NCI-H82 (cell line): ENCODE results near the gene HSP90AA1.
A peak's percentile ranks its signal among the peaks of the same experiment; 100 is the strongest.

Source experiments
- DNase-seq: peaks from one replicate; lab custom pipeline; 2025; lab: John Stamatoyannopoulos, UW

HSP90AA1 gene

DNA sequence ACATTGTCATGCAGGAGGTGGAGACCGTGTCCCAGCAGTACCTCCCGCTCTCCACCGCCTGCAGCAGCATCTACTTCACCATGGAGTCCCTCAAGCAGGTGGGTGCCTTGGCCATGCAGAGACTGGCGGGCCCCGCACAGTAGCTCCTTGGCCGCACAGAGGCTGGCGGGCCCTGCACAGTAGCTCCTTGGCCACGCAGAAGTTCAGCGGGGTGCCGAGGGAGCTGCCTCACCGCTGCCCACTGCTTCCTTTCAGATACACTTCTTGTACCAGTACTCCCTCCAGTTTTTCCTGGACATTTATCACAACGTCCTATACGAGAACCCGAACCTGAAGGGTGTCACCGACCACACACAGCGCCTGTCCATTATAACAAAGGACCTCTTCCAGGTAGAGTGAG lies 47.7 kb downstream of the HSP90AA1 start:
- DNase-seq = no peak

DNA sequence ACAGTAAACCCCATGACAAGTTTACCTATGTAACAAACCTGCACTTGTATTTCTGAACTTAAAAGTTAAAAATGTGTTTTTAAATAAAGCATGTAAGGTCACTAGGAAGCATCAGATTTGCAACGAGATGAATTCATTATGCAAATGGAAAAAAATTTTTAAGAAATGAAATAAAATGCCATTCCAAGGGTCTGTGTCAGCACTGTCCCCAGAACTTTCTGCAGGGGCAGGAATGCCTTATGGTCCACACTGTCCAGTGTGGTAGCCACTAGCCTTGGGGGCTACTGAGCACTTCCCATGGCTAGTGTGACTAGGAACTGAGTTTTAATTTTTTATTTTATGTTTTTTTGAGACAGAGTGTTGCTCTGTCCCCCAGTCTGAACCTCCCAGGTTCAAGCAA lies 49.2 kb downstream of the HSP90AA1 start:
- no peak for DNase-seq

DNA sequence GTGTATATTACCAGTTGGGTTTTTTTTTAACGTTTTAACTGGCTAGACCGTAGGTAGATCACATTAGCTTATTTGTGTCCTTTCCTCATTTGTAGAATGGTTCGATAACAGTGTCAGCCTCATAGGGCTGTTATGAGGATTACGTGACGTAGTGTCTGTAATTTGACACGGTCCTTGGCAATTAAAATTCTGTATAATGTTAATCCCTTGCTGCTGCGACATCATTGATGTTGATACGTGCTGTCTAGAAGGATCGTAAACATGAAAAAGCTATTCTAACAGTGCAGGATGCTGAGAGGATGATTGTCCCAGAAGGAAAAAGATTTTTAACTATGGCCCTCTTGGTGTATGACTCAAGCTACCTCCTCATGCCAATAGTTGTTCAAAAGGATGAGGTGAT lies 50.9 kb downstream of the HSP90AA1 start:
- no peak for DNase-seq

DNA sequence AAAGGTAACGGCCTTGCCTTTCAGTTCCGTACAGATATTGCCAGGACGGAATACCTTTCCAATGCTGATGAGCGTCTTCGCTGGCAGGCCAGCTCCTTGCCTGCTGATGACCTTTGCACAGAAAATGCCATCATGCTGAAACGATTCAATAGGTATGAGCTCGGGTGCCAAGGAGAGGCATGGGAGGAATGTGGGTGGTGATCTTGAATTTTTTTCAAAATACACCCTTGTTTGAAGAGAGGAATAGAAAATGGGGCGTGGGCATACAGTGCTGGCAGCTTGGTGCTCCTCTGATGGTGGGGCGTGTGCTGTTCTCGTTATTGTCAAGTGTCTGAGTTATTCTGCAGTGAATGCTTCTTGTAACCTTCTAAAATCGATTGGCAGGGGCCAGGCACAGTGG lies 52.5 kb downstream of the HSP90AA1 start:
- no peak for DNase-seq

DNA sequence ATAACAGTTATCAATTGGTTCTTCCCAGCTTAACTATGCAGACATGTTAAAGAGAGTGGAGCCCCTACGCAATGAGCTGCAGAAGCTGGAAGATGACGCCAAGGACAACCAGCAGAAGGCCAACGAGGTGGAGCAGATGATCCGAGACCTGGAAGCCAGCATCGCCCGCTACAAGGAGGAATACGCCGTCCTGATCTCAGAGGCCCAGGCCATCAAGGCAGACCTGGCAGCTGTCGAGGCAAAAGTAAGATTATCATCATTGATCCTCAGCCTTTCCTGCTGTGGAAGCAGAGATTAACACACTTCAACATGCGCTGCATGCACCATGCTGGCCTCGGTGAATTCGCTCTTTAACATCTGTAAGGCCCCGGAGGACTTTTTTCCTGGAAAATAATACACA lies 53.6 kb downstream of the HSP90AA1 start:
- peak; percentile 34 for DNase-seq
